Stimulated activated CD4-positive, alpha-beta T cell treated with anti-CD3 and anti-CD28 coated beads, Interleukin-4, amount 100 ng/mL, for 4 hours (primary cell): Measurements from ENCODE around the gene CARS2.
"Not testable (repeated sequence)": the region's sequence is repeated elsewhere in the genome, so short reads cannot be mapped to it uniquely, and the experiment has no call there.

Source experiments
- DNase-seq, 2 experiments: peaks; one replicate each; pipeline ENCODE4 v3.0.0-alpha.2; 2020

The CARS2 gene

DNA sequence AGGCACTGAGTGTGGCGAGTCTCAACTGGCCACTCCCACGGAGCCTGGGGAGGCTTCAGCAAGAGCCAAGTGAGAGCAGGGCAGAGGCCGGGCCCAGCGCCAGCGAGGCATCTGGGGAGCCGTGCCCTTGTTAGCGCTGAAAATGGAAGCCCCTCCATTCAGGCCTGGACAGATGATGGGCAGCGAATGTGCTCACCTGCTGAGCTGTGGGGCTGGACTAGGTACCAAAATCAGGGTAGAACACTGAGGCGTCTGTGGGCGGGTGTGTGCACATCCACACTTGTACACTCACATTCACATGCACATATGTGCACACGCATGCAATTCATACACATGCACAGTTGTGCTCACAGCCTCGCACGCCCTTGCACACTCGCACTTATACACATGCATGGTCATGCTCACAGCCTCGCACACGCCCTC, 69.9 kb downstream of the CARS2 start:
- DNase-seq, result no peak

DNA sequence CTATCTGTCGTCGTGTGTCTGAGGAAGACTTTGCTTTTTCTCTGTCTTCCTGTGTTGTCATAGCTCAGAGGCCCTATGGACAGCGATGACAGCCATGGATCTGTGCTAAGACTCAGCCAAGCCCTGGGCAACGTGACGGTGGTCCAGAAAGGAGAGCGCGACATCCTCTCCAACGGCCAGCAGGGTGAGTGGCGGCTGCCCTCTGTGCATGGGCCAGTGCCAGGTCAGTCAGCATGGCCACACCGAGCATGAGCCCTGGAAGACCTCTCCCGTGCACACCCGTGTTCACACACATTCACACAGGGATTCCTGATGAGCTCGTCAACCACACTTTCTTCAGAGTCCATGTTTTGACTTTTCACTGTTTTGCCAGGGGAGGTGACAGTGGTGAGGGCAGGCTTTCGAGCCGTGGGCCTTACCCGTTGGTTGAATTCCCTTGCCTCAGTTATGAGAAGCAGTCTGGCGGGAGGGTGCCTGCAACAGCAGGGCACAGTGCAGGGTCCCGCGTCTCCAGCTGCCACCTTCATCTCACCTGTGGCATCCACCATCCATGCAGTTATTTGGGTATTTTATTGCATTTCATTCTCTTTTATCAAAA, 70.4 kb downstream of the CARS2 start:
- no peak for DNase-seq

DNA sequence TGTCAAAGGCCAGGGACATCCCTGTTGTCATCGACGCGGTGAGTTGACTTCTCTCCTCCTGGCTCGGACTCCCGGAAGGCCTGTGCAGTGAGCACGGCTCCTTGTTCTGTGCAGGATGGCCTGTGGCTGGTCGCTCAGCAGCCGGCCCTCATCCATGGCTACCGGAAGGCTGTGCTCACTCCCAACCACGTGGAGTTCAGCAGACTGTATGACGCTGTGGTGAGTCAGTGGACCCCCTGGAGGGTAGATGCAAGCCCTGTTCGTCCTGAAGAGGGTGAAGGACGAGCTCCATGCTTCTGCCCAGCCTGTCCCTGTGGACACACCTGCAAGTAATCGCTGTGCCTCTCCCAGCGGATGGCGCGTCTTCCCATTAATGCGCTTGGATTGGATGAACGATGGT, 71.4 kb downstream of the CARS2 start:
- DNase-seq, result no peak

DNA sequence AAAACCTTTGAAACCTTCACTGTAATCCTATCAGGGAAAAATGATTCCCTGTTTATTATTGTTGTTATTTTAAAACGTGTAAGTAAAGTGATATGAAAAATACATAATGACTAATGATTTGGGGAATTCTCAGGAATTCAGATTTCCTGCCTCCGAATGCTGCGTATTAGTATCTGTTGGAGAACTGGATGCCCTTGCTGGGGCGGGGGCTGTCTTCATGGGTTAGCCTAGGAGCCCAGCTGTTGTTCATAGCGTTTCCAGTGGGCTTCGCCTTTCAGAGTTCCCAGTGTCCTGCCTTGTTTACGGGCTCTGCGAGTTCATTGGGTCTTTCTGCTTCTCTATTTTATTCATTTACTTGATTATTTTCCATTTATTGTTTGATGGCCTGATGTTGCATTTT, 72.1 kb downstream of the CARS2 start:
- no peak for DNase-seq

DNA sequence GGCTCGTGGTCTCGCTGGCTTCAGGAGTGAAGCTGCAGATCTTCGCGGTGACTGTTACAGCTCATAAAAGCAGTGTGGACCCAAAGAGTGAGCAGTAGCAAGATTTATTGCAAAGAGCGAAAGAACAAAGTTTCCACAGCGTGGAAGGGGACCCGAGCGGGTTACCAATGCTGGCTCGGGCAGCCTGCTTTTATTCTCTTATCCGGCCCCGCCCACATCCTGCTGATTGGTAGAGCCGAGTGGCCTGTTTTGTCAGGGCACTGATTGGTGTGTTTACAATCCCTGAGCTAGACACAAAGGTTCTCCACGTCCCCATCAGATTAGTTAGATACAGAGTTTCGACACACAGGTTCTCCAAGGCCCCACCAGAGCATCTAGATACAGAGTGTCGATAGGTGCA, 73.7 kb downstream of the CARS2 start:
- DNase-seq, result not testable (repeated sequence)

DNA sequence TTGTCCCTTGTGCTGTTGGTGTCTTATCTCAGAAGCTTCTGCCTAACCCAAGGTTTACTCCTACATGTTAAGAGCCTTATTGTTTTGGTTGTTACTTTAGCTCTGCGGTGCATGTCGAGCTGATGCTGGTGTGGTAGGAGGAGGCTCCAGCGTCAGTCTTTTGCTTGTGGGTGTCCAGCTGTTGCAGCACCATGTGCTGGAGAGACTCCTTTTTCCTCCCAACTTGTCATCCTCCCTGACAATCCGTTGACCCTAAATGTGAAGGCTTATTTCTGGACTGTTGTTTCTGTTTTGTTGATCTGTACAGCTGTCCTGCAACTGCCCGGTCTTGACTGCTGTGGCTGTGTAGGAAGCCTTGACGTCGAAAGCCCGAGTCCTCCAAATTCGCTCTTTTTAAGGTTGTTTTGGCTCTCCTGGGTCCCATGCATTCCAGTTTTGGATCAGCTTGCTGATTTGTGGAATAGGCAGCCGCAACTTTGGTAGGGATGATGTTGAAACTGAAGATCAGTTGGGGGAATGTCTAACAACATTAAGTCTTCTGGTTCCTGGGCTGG, 75.3 kb downstream of the CARS2 start:
- no peak for DNase-seq

DNA sequence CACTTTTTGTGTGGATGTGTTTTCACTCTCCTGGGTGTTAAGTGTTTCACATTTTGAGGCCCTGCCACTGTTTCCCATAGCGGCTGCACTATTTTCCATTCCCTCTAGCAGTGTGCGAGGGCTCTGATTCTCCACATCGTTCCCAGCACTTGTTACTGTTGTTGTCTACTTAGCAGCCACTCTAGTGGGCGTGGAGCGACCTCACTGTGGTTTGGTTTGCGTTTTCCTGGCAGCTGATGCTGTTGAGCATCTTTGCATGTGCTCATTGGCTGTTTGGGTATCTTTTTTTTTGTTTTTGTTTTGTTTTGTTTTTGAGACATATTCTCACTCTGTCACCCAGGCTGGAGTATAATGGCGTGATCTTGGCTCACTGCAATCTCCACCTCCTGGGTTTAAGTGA, 76.2 kb downstream of the CARS2 start:
- no peak for DNase-seq

DNA sequence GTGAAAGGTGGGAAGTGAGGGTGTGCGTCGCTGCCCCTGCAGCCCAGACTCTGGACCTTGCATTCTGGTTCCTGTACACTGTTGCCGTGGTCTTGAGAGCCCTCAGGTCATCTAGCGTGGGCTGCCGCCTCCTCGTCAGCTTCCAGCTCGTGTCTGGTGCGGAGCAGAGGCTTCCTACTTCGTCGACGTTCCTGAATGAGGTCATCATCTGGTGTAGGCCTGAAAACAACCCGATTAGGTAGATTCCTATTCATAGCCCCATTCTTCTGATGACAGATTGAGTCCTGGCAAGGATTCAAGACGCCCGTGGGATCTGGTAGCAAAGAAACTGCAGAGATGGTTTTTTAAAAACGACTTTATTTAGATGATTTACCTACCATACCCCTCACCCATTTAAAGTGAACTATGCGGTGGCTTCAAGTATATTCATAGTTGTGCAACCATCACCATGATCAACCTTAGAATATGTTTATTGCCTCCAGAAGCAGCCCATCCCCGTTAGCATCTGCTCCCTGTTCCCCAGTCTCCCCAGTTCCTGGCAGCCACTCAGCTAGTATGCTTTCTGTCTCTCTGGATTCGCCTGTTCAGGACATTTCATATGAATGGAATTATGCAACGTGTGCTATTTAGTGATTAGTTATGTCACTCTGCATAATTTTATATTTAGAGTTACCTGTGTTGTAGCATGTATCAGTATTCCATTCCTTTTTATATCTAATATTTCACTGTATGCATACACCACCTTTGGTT, 76.8 kb downstream of the CARS2 start:
- no peak for DNase-seq

DNA sequence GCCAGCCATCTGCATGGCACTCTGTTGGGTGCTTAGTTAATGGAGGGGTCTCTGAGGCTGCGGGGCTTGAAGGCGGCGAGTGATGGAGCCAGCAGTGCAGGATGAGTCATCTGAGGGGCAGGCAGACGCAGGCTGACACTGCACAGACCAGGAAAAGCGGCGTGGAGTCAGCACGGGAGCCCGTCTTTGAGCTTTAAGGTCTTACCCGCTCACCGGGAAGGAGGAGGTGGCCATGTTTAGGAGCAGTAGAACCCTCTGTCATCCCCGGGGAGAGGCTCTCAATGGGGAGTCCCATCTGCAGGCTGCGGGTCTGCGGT, 77.5 kb downstream of the CARS2 start:
- DNase-seq, result no peak

DNA sequence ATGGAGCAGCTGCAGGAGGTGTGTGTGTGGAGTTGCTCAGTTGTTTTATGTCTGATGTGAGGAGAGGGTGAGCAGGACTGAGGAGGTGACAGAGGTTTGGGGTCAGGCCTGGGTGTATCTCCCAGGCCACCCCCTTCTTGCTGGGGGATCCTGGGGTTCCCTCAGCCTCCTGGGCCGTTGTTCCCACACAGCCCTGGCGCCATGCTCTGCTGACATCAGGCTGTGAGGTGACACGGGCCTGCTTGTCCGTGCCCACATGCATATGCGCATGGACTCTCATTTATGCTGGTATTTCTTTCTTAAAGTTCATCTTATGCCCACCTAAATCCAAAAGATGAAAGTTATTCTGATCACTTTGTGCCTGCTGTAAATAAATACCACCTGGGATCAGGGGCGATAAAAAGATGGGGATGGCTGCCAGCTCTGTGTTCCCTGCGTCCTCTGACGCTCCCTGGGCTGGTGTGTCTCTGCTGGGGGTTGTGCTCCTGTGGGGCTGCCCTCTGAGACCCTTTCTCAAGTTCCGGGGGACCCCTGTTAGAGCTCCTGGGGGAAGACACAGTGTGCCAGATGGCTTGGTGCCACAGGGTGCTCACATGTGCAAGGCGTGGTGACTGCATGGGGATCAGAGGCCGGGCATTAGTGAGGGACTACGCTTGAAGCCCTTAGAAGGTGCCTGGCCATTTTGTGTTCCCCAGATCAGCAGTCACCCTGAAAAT, 78.0 kb downstream of the CARS2 start:
- DNase-seq, result no peak

DNA sequence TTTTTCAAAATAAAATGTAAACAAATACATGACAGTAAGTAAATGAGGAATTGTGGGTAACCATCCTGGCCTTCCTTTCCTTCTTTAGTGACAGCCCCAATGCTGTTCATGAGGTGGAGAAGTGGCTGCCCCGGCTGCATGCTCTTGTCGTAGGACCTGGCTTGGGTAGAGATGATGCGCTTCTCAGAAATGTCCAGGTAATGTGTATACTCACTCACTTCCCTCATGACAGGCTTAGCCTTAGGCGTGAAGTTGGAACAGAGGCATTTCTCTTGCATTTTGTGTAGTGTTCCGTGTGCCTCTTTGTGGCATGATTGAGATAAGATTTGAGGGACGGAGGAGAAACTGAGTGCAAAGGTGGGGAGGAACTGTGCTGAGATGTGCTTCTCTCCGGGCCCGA, 78.6 kb downstream of the CARS2 start:
- DNase-seq, result no peak

DNA sequence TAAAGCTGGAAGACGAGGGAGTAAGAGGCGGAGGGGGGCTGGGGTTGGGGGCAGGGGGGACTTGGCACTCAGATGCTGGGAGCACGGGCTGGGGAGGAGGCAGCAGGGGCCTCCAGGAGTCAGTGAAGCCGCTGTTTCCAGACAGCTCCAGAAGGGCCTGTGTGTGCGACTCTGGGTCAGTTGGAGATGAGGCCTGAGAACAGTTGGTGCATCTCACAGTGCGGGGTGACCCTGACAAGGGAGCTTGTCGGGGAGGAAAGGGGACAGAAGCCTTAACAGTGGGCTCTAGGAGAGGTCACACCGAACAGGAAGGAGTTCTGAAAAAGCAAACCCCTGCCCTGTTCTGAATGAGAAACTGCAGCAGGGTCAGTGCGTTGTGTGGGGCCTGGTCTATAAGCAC, 79.4 kb downstream of the CARS2 start:
- DNase-seq, result no peak

DNA sequence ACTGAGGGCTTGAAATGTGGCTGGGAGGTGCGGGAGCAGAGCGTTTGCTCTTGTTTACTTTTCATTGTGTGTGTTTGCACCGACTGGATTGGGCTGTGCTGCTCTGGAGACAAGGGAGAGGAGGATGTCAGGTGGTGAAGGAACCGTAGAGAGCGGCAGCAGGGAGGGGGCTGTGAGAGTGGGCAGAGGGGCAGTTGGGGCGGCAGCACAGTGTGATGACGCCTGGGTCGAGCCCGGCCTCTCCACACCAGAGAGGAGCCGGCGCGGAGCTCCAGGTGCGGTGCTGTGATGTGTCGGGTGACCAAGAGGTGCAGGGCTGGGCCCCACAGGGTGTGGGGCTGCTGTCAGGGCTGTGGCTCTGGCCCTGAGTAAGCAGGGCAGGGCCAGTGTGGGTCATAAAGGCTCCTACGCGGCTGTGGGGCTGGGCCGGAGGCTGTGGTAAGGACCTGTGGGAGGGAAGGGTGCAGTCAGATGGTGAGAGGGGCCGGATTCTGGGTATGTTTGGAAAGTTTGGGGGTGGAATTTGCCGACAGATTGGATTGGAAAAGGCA, 80.1 kb downstream of the CARS2 start:
- no peak for DNase-seq

DNA sequence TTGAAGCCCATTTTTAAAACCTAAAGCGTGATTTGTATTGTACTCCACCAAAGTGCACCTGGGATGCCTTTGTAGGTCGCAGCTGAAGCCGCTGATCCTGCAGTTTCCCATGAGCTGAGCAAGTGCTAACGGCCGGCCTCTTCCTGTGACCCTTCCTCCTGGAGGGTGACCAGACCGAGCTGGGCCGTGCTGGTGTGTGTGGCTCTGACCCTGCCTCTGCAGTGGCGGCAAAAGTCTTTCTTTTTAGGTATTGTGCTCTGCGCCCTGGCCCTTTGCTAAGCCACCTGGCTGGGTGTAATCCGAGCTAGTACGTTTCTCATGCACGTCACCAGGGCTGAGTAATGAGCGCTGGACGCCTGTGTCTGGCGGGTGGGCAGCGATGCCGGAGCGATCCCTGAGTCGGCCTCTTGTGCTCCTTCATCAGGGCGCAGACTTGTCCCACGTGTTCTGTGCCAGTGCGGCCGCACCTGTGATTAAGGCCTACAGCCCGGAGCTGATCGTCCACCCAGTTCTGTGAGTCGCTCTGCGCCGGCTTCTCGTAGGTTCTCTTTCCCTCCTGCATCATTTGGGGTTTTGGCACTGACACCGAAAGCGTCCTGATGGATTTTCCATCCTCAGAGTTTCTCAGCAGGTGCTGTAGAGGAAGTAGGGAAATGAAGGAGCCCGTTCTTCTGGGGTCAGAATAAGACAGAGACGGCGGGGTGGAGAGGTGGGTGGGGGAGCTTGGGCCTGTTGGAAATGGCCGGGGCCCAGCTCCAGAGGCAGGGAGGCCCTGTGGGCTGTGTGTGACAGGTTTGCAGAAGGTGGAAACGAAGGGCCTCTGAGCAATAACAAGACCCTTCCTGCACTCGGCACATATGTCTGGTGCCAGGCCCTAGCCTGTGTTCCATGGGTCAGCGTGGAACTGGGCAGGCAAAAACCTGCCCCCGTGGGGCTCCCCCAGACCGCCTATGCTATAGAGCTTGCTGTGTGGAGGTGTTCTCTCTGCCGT, 80.9 kb downstream of the CARS2 start:
- no peak for DNase-seq

DNA sequence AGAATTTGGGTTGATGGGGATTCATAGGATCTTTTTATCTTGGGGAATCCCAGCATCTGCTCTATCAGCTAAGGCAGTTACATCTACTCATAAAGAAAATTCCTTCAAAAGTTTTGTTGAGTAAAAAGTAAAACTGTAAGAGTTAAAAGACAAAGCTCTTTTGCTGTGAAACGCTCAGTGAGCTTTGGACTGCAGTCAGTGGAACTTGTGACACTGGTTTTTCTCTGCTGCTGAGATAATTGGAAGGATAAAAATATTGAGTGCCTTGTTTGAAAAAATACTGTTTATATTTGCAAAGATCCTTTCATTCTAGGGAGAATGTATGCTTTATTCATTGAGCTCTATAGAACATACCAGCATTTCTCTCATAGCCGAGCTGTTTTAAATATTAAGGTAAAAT, 85.3 kb downstream of the CARS2 start:
- DNase-seq, result no peak

DNA sequence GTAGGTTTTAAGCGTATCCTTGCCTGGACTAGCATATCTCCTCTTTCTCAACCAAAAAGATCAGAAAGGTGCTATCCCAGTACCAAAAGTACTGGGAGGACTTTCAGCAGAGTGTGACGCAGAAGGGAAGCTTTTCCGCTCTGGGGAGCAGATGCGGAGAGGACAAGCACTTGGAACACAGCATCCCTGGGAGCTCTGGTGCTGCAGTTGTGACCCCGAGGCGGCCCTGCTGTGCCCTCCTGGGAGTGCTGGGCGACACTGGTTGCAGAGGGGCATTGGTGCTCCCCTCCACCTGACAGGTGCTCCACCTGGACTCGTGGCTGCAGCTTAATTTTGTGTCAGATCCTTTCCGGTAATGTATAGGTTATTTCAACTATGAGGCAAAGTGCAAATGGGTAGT, 87.1 kb downstream of the CARS2 start:
- DNase-seq, result no peak

DNA sequence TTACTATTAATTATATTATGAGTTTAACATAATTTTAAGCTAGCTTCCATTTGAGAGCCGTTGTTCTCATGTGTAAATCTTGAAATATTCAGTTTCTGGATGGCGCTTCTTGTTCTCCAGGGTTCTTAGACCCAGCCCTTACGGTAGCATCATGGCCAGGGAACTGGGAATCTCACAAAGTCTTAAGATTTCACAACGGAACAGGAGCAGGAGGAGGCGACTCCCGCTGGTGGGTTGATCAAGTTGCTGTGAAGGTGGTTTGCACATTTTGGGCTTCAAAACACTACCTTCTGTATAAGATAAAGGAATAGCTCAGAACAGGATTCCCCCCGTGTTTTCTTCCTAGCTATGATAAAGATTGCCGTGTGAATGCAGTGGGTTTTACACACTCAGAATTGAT, 87.7 kb downstream of the CARS2 start:
- DNase-seq, result no peak

DNA sequence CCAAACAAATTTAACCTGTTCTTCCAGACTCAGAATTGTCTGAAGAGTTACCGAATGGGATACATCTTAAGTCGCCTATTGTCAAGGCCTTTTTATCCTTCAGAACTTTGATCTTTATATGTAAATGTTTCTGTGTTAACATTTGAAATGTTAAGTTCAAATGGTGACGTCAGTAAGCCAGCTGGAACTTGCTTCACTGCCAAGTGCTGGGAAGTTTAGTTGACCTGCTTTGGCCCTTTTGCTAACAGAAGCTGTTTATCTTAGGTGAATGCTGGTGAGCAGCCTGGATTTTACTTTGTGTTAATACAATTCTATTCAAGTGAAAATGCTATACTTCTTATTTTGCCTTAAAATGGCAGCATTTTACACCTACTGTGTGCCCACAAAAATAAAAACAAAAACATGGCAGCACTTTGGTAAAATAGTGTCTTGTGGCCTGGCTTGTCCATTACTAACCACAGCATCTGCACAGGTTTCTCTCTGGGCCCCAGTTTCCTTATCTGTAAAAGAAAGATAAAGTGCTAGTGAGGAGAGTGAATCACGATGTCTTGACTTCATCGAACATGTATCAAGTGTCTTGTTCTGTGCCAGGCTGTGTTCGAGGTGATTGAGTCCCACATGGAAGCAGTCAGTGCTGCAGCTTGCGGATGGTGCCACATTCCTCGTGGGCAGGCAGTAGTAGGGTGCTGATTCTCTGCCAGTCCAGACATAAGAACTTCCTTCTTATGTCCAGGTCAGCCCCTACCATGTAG, 88.4 kb downstream of the CARS2 start:
- DNase-seq, result no peak

DNA sequence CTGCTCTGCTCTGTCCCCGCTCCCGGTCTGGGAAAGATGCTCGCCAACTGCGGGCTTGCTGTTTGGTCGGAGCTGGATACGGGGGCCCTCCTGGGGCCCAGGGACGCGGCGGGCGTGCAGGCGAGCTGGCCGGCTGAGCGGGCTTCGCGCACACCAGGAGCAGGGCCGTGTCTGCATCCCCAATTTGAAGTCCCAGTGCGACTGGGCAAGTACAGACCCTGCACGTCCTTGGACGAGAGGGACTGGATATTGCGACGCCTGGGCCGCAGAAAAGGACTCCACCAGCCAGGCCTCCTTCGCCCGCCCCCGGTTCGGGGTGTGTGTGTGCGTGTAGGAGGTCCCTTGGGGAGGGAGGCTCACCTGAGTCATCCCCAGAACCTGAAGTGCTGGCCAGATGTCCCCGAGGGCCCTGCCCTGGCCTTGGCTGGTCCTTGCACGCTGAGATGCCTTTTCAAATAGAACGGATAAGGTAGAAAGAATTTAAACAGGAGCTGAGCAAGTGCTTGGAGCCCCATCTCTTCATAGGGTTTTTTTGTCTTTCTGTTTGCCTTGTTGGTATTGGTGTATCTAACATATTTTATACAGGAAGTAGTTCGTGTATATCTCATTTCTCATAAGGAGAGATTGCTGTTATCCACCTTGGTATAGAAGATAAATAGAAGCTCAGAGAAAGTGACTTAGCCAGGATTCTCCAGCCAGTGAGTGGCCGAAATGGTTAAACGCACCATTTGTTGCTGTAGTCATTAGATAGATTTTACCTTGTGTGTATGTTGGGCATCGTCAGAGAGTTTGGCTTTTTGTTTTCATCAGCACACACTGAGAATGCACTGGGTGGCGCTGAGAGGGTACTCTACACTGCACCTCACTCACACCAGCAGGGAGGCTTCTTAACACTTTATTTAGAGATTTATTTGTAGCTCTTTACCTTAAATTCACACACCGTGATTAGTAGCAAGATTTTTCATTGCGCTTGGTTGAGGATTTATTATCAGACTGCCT, 89.5 kb downstream of the CARS2 start:
- peak; percentile 27 to 54 for DNase-seq

DNA sequence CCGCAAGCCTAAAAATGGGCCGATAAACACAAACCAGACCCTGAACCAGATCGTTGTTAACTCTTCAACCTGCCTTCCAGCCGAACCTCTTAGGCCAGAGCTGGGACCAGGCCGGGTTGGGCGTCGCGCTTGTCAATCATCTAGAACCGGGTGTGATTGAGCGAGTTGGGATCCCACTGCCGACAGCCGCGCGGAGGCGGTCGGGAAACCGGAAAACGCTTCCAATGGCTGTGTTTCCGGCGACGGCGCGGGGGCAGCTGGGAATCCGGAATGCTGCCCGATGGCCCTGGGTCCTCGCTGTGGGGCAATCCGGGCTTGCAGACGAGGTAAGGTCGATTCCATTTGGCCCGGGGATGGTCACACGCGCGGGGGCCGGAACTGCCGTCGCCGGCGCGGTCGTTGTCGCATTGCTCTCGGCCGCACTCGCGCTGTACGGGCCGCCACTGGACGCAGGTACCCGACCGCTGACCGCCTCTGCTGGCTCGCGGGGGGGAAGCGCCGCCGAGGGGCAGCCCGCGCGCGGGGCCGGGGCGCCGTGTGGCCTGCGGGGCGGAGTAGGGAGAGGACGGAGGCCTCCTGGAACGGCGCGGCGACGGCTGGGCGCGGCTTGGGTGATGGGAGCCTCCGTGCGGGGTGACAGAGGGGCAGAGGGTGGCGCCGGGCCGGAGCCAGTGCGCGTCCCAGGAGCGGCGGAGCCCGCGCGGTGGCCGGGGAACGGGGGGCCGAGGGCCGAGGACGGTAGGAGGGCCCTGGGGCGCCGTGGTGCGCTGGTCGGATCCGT, 90.4 kb downstream of the CARS2 start, which contains the start of gene NAXD:
Gene NAXD, plus strand, starts transcription at position 224 of the 781 bp plus-strand sequence. Its CDS starts 57 bp downstream, at position 281.
- peak; percentile 70 to 82 for DNase-seq
